ENCODE data around the gene ADGRG3. TPM values are rescaled to one million over a fixed set of nuclear protein-coding genes. Genes with fewer than 3 reads are reported as not detected.
"Not testable (repeated sequence)": the region's sequence is repeated elsewhere in the genome, so short reads cannot be mapped to it uniquely, and the experiment has no call there.

Gene ADGRG3
- total RNA-seq, 1 experiment from 2014 or later = not detected

- no peaks in the 10 kb centered on the region for H3F3A ChIP-seq (ENCODE audit: insufficient read depth, low read depth)
- no peak overlapping the region for H2AFZ ChIP-seq
- H3K27me3 ChIP-seq (ENCODE audit: insufficient read depth, low read depth) = no peaks in the 10 kb centered on the region
- POLR2A ChIA-PET (ENCODE audit: unreplicated experiment) = no interaction called here
- no peaks in the 10 kb centered on the region for H3K36me3 ChIP-seq (ENCODE audit: low read depth)
- no peak overlapping the region for H3K27ac ChIP-seq
- BruUV-seq (replicated peaks) = no TSS peak
- H3K9me2 ChIP-seq (ENCODE audit: insufficient read depth) = no peaks in the 10 kb centered on the region
- TF ChIP-seq EZH2 (IDR thresholded peaks at IDR 0.05; ENCODE audit: low read depth) (no peak), CTCF (conservative IDR thresholded peaks at IDR 0.05) (no peak)
- no peak overlapping the region for H3K4me2 ChIP-seq
- H3K4me1 ChIP-seq (replicated peaks; ENCODE audit: insufficient read depth) = no peaks in the 10 kb centered on the region
- DNase-seq = no peak
- CTCF ChIA-PET = no interaction called here
- H3K9me3 ChIP-seq (ENCODE audit: insufficient read depth, low read depth) = no peaks in the 10 kb centered on the region
- intact Hi-C loops (cut with micrococcal nuclease; ENCODE audit: unreplicated experiment) = no loop called here
- no peaks in the 10 kb centered on the region for H3K79me2 ChIP-seq (ENCODE audit: low read depth)
- no peaks in the 10 kb centered on the region for H4K20me1 ChIP-seq (ENCODE audit: insufficient read depth)
- no peak overlapping the region for H3K4me3 ChIP-seq
Measured at GRCh38 chr16:57727610-57728009, 59.5 kb downstream of the ADGRG3 start.

- H4K20me1 ChIP-seq (ENCODE audit: insufficient read depth) = no peaks in the 10 kb centered on the region
- H2AFZ ChIP-seq = no peak overlapping the region
- no peaks in the 10 kb centered on the region for H3K4me1 ChIP-seq (replicated peaks; ENCODE audit: insufficient read depth)
- TF ChIP-seq CTCF (conservative IDR thresholded peaks at IDR 0.05) = no peak
- TF ChIP-seq EZH2 (IDR thresholded peaks at IDR 0.05; ENCODE audit: low read depth) = no peak
- no peaks in the 10 kb centered on the region for H3F3A ChIP-seq (ENCODE audit: insufficient read depth, low read depth)
- no peaks in the 10 kb centered on the region for H3K9me2 ChIP-seq (ENCODE audit: insufficient read depth)
- H3K79me2 ChIP-seq (ENCODE audit: low read depth) = no peaks in the 10 kb centered on the region
- CTCF ChIA-PET = no interaction called here
- no peak for DNase-seq
- POLR2A ChIA-PET (ENCODE audit: unreplicated experiment) = no interaction called here
- H3K36me3 ChIP-seq (ENCODE audit: low read depth) = no peaks in the 10 kb centered on the region
- no peaks in the 10 kb centered on the region for H3K27me3 ChIP-seq (ENCODE audit: insufficient read depth, low read depth)
- H3K27ac ChIP-seq = no peak overlapping the region
- intact Hi-C loops (cut with micrococcal nuclease; ENCODE audit: unreplicated experiment) = no loop called here
- no peaks in the 10 kb centered on the region for H3K9me3 ChIP-seq (ENCODE audit: insufficient read depth, low read depth)
- H3K4me3 ChIP-seq = no peak overlapping the region
- BruUV-seq (replicated peaks) = no TSS peak
- no peak overlapping the region for H3K4me2 ChIP-seq
Measured at GRCh38 chr16:57728336-57729181, 60.5 kb downstream of the ADGRG3 start.

GRCh38 chr16:57729182-57729484 is 61.0 kb downstream of the ADGRG3 start:
- intact Hi-C loops (cut with micrococcal nuclease; ENCODE audit: unreplicated experiment) = no loop called here
- Histone ChIP-seq H3K4me1 (replicated peaks; ENCODE audit: insufficient read depth) (peaks cover 4% of the 10 kb centered on the region; the same call in 1 of the 2 replicates), H3K9me3 (ENCODE audit: insufficient read depth, low read depth) (no peaks in the 10 kb centered on the region), H2AFZ (no peak overlapping the region), H3F3A (ENCODE audit: insufficient read depth, low read depth) (no peaks in the 10 kb centered on the region), H4K20me1 (ENCODE audit: insufficient read depth) (no peaks in the 10 kb centered on the region), H3K4me2 (no peak overlapping the region), H3K27me3 (ENCODE audit: insufficient read depth, low read depth) (no peaks in the 10 kb centered on the region), H3K79me2 (ENCODE audit: low read depth) (no peaks in the 10 kb centered on the region), H3K27ac (no peak overlapping the region), H3K36me3 (ENCODE audit: low read depth) (no peaks in the 10 kb centered on the region), H3K4me3 (no peak overlapping the region), H3K9me2 (ENCODE audit: insufficient read depth) (no peaks in the 10 kb centered on the region)
- BruUV-seq (replicated peaks) = no TSS peak
- DNase-seq = no peak
- TF ChIP-seq EZH2 (IDR thresholded peaks at IDR 0.05; ENCODE audit: low read depth) = no peak
- TF ChIP-seq CTCF (conservative IDR thresholded peaks at IDR 0.05) = no peak
- ChIA-PET POLR2A (ENCODE audit: unreplicated experiment) (no interaction called here), CTCF (no interaction called here)

- H3K9me2 ChIP-seq (ENCODE audit: insufficient read depth); CTCF ChIA-PET; H3K79me2 ChIP-seq (ENCODE audit: low read depth); H3K27ac ChIP-seq; H3K36me3 ChIP-seq (ENCODE audit: low read depth); DNase-seq; H3K9me3 ChIP-seq (ENCODE audit: insufficient read depth, low read depth); H4K20me1 ChIP-seq (ENCODE audit: insufficient read depth); POLR2A ChIA-PET (ENCODE audit: unreplicated experiment); H3K4me3 ChIP-seq; H3K4me1 ChIP-seq (replicated peaks; ENCODE audit: insufficient read depth); H2AFZ ChIP-seq; intact Hi-C loops (cut with micrococcal nuclease; ENCODE audit: unreplicated experiment); H3F3A ChIP-seq (ENCODE audit: insufficient read depth, low read depth); H3K27me3 ChIP-seq (ENCODE audit: insufficient read depth, low read depth); BruUV-seq (replicated peaks); H3K4me2 ChIP-seq: not testable (repeated sequence)
Measured at GRCh38 chr16:57729852-57730251, 61.7 kb downstream of the ADGRG3 start.

All from PC-9 (cell line).